Testis (tissue), 3 donors: ENCODE measurements around the gene WAPL. TPM values are rescaled to one million over a fixed set of nuclear protein-coding genes. Genes with fewer than 3 reads are reported as not detected.
A peak's percentile ranks its signal among the peaks of the same experiment; 100 is the strongest.
"Not testable (repeated sequence)": the region's sequence is repeated elsewhere in the genome, so short reads cannot be mapped to it uniquely, and the experiment has no call there.

Experiments used
- DNase-seq: peaks from one replicate; pipeline ENCODE4 v3.0.0-alpha.2; 2019
- H3K27ac ChIP-seq, 2 donors: fragments of 200-600 bp; sonication (generic); one replicate each; pipeline ENCODE4 v1.5.1; 2019
- H3K27me3 ChIP-seq: fragments of 200-600 bp; sonication (generic); one replicate; pipeline ENCODE4 v1.5.1; 2019
- H3K36me3 ChIP-seq: fragments of 200-600 bp; sonication (generic); one replicate; pipeline ENCODE4 v1.5.1; 2017; ENCODE audit warnings: low read depth; ENCODE audit errors: missing control alignments
- H3K4me1 ChIP-seq: fragments of 200-600 bp; sonication (generic); one replicate; pipeline ENCODE4 v1.5.1; 2019
- H3K4me3 ChIP-seq, 2 donors: fragments of 200-600 bp; sonication (generic); one replicate each; pipeline ENCODE4 v1.5.1; 2017 to 2019
- H3K9me3 ChIP-seq: fragments of 200-600 bp; sonication (generic); one replicate; pipeline ENCODE4 v1.5.1; 2017
- CTCF ChIP-seq, 3 experiments: fragments of 450-650 bp in 2 of 3; fragments of 200-600 bp in 1 of 3; sonication (generic) in 1 of 3; IDR thresholded peaks; one replicate each; pipeline ENCODE4 v1.5.1; 2016 to 2019; ENCODE audit warnings: antibody characterized with exemption in 3 of 3, mild to moderate bottlenecking in 2 of 3, moderate library complexity in 1 of 3
- POLR2A ChIP-seq: fragments of 450-650 bp; IDR thresholded peaks from one replicate; pipeline ENCODE4 v1.6.1; 2017; ENCODE audit warnings: antibody characterized with exemption, mild to moderate bottlenecking, moderate library complexity
- WGBS, 2 donors: methylation state at CpG; one replicate each; pipeline ENCODE4 v1.1.5; 2018; 5-methylcytosine and 5-hydroxymethylcytosine counted together
- intact Hi-C: fragments of 100-400 bp; cut with DNase I; formaldehyde crosslinking; loops from one replicate; pipeline ENCODE4 v1.15.1; 2023; ENCODE audit warnings: low total_unique reads
- polyA plus RNA-seq: library from polyadenylated mRNA; stranded (reverse); fragments of 350-450 nt; fragmentation: Illumina TruSeq; extraction: RNeasy Lipid Tissue Mini Kit (QIAGEN cat#74804); gene quantifications from one replicate; pipeline ENCODE4 v1.2.3, GENCODE V29; 2014; ENCODE audit warnings: low read depth, low replicate concordance; ENCODE audit not compliant: insufficient read depth
- total RNA-seq, 2 donors: library from RNA; depleted of rRNA; stranded (reverse); fragments of >200 nt; gene quantifications; one replicate each; pipeline ENCODE4 v1.2.3, GENCODE V29; 2016

The WAPL gene
- total and polyA plus RNA-seq, 3 donors from 2014 or later = 65.7 to 89.8 (median 80.8) TPM

GRCh38 chr10:86545101-86545500 is 23.5 kb upstream of the WAPL start:
- 73 to 84% methylated on average over 4 of the region's 4 CpGs for WGBS, 2 donors
- intact Hi-C loops = no loop called here

GRCh38 chr10:86540016-86540415 is 18.4 kb upstream of the WAPL start:
- no peak overlapping the region for H3K4me3 ChIP-seq
- no peaks in the 10 kb centered on the region for H3K4me1 ChIP-seq
- TF ChIP-seq CTCF (IDR thresholded peaks at IDR 0.05) = no peak
- TF ChIP-seq POLR2A = no peak
- no peaks in the 10 kb centered on the region for H3K27me3 ChIP-seq
- no peak for DNase-seq
- intact Hi-C loops = no loop called here
- H3K36me3 ChIP-seq = no peaks in the 10 kb centered on the region
- no peaks in the 10 kb centered on the region for H3K9me3 ChIP-seq
- no peak overlapping the region for H3K27ac ChIP-seq
- WGBS, 2 donors = 78% methylated on average over 5 of the region's 5 CpGs

More at GRCh38 chr10:86545101-86545500, 23.5 kb upstream of the WAPL start:
- H3K9me3 ChIP-seq = no peaks in the 10 kb centered on the region
- no peaks in the 10 kb centered on the region for H3K36me3 ChIP-seq
- no peak for DNase-seq
- no peaks in the 10 kb centered on the region for H3K4me1 ChIP-seq
- no peaks in the 10 kb centered on the region for H3K27me3 ChIP-seq
- no peak overlapping the region for H3K27ac ChIP-seq
- TF ChIP-seq POLR2A (no peak), CTCF (IDR thresholded peaks at IDR 0.05) (no peak)
- no peak overlapping the region for H3K4me3 ChIP-seq

GRCh38 chr10:86538547-86538946 is 17.0 kb upstream of the WAPL start:
- Histone ChIP-seq H3K27me3 (no peaks in the 10 kb centered on the region), H3K4me3 (peak overlapping the region in 1 of 2 donors; percentile 1), H3K27ac (no peak overlapping the region), H3K4me1 (no peaks in the 10 kb centered on the region), H3K9me3 (no peaks in the 10 kb centered on the region), H3K36me3 (no peaks in the 10 kb centered on the region)
- 47 to 63% methylated on average over 7 of the region's 7 CpGs for WGBS, 2 donors
- intact Hi-C loops = no loop called here
- peak; percentile 22 for DNase-seq
- no peak for TF ChIP-seq POLR2A
- no peak for TF ChIP-seq CTCF (IDR thresholded peaks at IDR 0.05)

- intact Hi-C loops, H3K4me3 ChIP-seq: not testable (repeated sequence)
- 75 to 77% methylated on average over 8 of the region's 8 CpGs for WGBS, 2 donors
These were observed 16.4 kb upstream of the WAPL start for GRCh38 chr10:86538040-86538439.

GRCh38 chr10:86536294-86536861 is 14.8 kb upstream of the WAPL start:
- H3K9me3 ChIP-seq = no peaks in the 10 kb centered on the region
- no peaks in the 10 kb centered on the region for H3K4me1 ChIP-seq
- whole genome bisulfite sequencing, 2 donors = 39 to 53% methylated on average over 15 to 40 of the region's 40 CpGs
- intact Hi-C loops = no loop called here
- H3K4me3 ChIP-seq = peak overlapping the region; percentile 21 to 38
- TF ChIP-seq CTCF (IDR thresholded peaks at IDR 0.05) = no peak
- no peak for TF ChIP-seq POLR2A
- H3K27ac ChIP-seq = no peak overlapping the region
- H3K27me3 ChIP-seq = no peaks in the 10 kb centered on the region
- H3K36me3 ChIP-seq = no peaks in the 10 kb centered on the region
- DNase-seq = no peak

More at GRCh38 chr10:86538040-86538439, 16.4 kb upstream of the WAPL start:
- not testable (repeated sequence) for H3K9me3 ChIP-seq, H3K27me3 ChIP-seq, H3K27ac ChIP-seq, DNase-seq, H3K36me3 ChIP-seq, H3K4me1 ChIP-seq
